HG03565 (cell line): ENCODE measurements around the gene RABEP1.
"Not testable (repeated sequence)": the region's sequence is repeated elsewhere in the genome, so short reads cannot be mapped to it uniquely, and the experiment has no call there.

Source experiments
- ATAC-seq: cut with Tn5 transposase; IDR thresholded peaks from one replicate; pipeline ENCODE4 v1.9.1; 2021; ENCODE audit warnings: mild to moderate bottlenecking, moderate library complexity; ENCODE audit not compliant: unreplicated experiment

RABEP1 gene

GRCh38 chr17:5419959-5420653 is 138.0 kb downstream of the RABEP1 start, which contains the start of gene RPAIN:
Gene RPAIN (plus strand): TSS chr17:5420182. CDS start chr17:5420211, 29 bp downstream.
- ATAC-seq: peak; percentile 27

GRCh38 chr17:5422505-5422904 is 140.4 kb downstream of the RABEP1 start:
- no peak for ATAC-seq

- no peak for ATAC-seq
Observed at GRCh38 chr17:5424909-5425308, 142.8 kb downstream of the RABEP1 start.

- ATAC-seq: no peak
Observed at GRCh38 chr17:5425826-5426225, 143.7 kb downstream of the RABEP1 start.

- no peak for ATAC-seq
Observed at GRCh38 chr17:5429191-5429887, 147.3 kb downstream of the RABEP1 start.

GRCh38 chr17:5430413-5430999 is 148.4 kb downstream of the RABEP1 start:
- no peak for ATAC-seq

GRCh38 chr17:5431234-5431633 is 149.2 kb downstream of the RABEP1 start:
- ATAC-seq: not testable (repeated sequence)

- ATAC-seq: no peak
Observed at GRCh38 chr17:5431949-5432556, 150.0 kb downstream of the RABEP1 start.

GRCh38 chr17:5434984-5435383 is 152.9 kb downstream of the RABEP1 start:
- ATAC-seq: no peak
